Suprapubic skin (tissue), 4 donors: ENCODE results near the gene ZSCAN1. TPM values are rescaled to one million over a fixed set of nuclear protein-coding genes. Genes with fewer than 3 reads are reported as not detected.

Experiments used
- DNase-seq, 2 donors: peaks; one replicate each; pipeline ENCODE4 v3.0.0-alpha.2; 2019; ENCODE audit warnings: low spot score in 2 of 2
- H3K27ac ChIP-seq: fragments of 200-600 bp; sonication (generic); one replicate; pipeline ENCODE4 v1.5.1; 2019
- H3K27me3 ChIP-seq: fragments of 200-600 bp; sonication (generic); one replicate; pipeline ENCODE4 v1.5.1; 2019
- H3K36me3 ChIP-seq: fragments of 200-600 bp; sonication (generic); one replicate; pipeline ENCODE4 v1.5.1; 2019
- H3K4me1 ChIP-seq: fragments of 200-600 bp; sonication (generic); one replicate; pipeline ENCODE4 v1.5.1; 2019
- H3K4me3 ChIP-seq: fragments of 200-600 bp; sonication (generic); one replicate; pipeline ENCODE4 v1.5.1; 2019; ENCODE audit warnings: mild to moderate bottlenecking
- H3K9me3 ChIP-seq: fragments of 200-600 bp; sonication (generic); one replicate; pipeline ENCODE4 v1.5.1; 2019
- CTCF ChIP-seq, 2 donors: fragments of 200-600 bp in 1 of 2; fragments of 450-650 bp in 1 of 2; sonication (generic) in 1 of 2; IDR thresholded peaks; one replicate each; pipeline ENCODE4 v1.5.1; 2016 to 2019; ENCODE audit warnings: antibody characterized with exemption in 2 of 2, mild to moderate bottlenecking in 1 of 2, moderate library complexity in 1 of 2
- EP300 ChIP-seq: sonication (generic); formaldehyde crosslinking; IDR thresholded peaks from one replicate; pipeline ENCODE4 v1.6.1; 2017; ENCODE audit warnings: antibody characterized with exemption
- POLR2A ChIP-seq, 2 donors: fragments of 450-650 bp; IDR thresholded peaks; one replicate each; pipeline ENCODE4 v1.6.1; 2017; ENCODE audit warnings: antibody characterized with exemption in 2 of 2, mild to moderate bottlenecking in 2 of 2, moderate library complexity in 2 of 2
- POLR2AphosphoS5 ChIP-seq, 3 donors: sonication (generic); formaldehyde crosslinking; IDR thresholded peaks; one replicate each; pipeline ENCODE4 v1.6.1; 2017; ENCODE audit warnings: antibody characterized with exemption in 3 of 3
- WGBS: methylation state at CpG from one replicate; pipeline ENCODE4 v1.1.5; 2018; 5-methylcytosine and 5-hydroxymethylcytosine counted together
- total RNA-seq, 4 donors: library from RNA; depleted of rRNA; stranded (reverse); fragments of >200 nt; gene quantifications; one replicate each; pipeline ENCODE4 v1.1.0, GENCODE V29; 2016

ZSCAN1 gene
- total RNA-seq, 4 donors from 2014 or later, result not detected

DNA sequence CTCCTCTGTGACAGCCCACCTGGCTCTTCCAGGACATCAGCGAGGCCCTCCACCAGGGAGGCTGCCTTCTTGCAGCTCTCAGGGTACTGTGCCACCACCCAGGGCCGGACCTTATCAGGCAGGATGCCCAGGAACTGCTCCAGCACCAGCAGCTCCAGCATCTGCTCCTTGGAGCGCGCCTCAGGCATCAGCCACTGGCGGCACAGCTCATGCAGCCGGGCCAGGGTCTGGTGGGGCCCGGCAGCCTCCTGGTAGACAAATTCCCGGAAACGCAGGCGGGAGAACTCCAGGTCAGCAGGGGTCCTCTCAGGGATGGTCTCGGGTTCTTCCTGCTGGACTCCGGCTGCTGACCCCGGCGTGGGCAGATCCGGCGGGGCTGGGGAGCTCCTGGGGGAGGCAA lies 56.0 kb downstream of the ZSCAN1 start:
- peaks cover 44% of the 10 kb centered on the region for H3K36me3 ChIP-seq
- no peaks in the 10 kb centered on the region for H3K27me3 ChIP-seq
- TF ChIP-seq POLR2A (IDR thresholded peaks at IDR 0.05) (no peak), CTCF (IDR thresholded peaks at IDR 0.05) (no peak), POLR2AphosphoS5 (IDR thresholded peaks at IDR 0.05) (no peak), EP300 (no peak)
- WGBS, result 98% methylated on average over 6 of the region's 16 CpGs
- no peak overlapping the region for H3K27ac ChIP-seq
- no peak for DNase-seq
- H3K9me3 ChIP-seq, result peaks cover 44% of the 10 kb centered on the region
- no peak overlapping the region for H3K4me3 ChIP-seq
- no peaks in the 10 kb centered on the region for H3K4me1 ChIP-seq

- Histone ChIP-seq H3K4me1 (no peaks in the 10 kb centered on the region), H3K4me3 (no peak overlapping the region), H3K9me3 (peaks cover 28% of the 10 kb centered on the region), H3K27ac (no peak overlapping the region), H3K36me3 (peaks cover 28% of the 10 kb centered on the region), H3K27me3 (no peaks in the 10 kb centered on the region)
- no peak for DNase-seq
- TF ChIP-seq POLR2AphosphoS5 (IDR thresholded peaks at IDR 0.05) (no peak), CTCF (IDR thresholded peaks at IDR 0.05) (no peak), EP300 (no peak), POLR2A (IDR thresholded peaks at IDR 0.05) (no peak)
- WGBS, result 80% methylated on average over 9 of the region's 11 CpGs
Measured at GRCh38 chr19:58091251-58091995, 57.6 kb downstream of the ZSCAN1 start.

DNA sequence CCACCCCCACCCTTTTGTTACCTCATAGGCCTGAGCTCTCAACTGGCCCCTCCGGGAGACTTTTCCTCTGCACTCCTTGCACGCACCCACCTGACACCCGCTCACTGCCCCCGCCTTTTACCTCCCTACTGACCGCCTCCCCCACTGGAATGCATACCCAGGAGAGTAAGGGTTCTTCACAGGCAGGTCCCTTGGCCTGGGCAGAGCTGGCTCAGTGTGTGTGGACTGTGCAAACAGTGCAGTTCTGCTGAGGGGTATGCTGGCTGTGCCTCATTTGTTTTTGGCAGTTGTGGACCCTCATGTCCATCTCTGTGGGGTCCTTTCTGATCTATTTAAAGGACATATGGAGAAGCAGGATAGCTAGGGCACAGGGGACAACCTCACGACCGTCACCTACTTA lies 59.2 kb downstream of the ZSCAN1 start:
- H3K27me3 ChIP-seq, result no peaks in the 10 kb centered on the region
- 99% methylated on average over 7 of the region's 7 CpGs for WGBS
- TF ChIP-seq EP300, result no peak
- no peak for TF ChIP-seq POLR2A (IDR thresholded peaks at IDR 0.05)
- no peak for TF ChIP-seq POLR2AphosphoS5 (IDR thresholded peaks at IDR 0.05)
- TF ChIP-seq CTCF (IDR thresholded peaks at IDR 0.05), result no peak
- no peak overlapping the region for H3K4me3 ChIP-seq
- peaks cover 14% of the 10 kb centered on the region for H3K36me3 ChIP-seq
- peaks cover 9% of the 10 kb centered on the region for H3K4me1 ChIP-seq
- DNase-seq, result no peak
- no peak overlapping the region for H3K27ac ChIP-seq
- peaks cover 26% of the 10 kb centered on the region for H3K9me3 ChIP-seq

DNA sequence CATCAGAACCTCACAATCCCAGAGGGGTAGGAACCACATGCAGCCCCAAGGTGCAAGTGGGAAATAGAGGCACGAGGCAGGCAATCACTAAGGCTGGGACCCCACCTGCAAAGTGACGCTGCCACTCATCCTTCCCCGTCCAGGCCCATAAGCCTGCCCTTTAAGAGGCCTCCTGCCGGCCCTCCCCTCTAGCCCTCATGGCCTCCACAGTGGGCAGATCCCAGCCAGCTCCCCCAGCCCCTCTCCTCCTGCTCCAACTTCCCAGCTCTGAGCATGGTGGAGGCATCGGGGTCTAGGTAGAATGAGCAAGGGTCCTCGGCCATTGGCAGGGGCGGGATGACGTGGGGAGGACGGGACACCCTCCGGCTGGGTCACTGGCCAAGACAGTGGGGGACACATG lies 61.5 kb downstream of the ZSCAN1 start:
- 96% methylated on average over 4 of the region's 10 CpGs for WGBS
- no peaks in the 10 kb centered on the region for H3K36me3 ChIP-seq
- H3K4me1 ChIP-seq, result peaks cover 15% of the 10 kb centered on the region
- no peak for DNase-seq
- TF ChIP-seq POLR2A (IDR thresholded peaks at IDR 0.05), result no peak
- no peak for TF ChIP-seq POLR2AphosphoS5 (IDR thresholded peaks at IDR 0.05)
- no peak for TF ChIP-seq EP300
- no peak for TF ChIP-seq CTCF (IDR thresholded peaks at IDR 0.05)
- no peak overlapping the region for H3K27ac ChIP-seq
- H3K4me3 ChIP-seq, result no peak overlapping the region
- H3K9me3 ChIP-seq, result peaks cover 13% of the 10 kb centered on the region
- H3K27me3 ChIP-seq, result no peaks in the 10 kb centered on the region

DNA sequence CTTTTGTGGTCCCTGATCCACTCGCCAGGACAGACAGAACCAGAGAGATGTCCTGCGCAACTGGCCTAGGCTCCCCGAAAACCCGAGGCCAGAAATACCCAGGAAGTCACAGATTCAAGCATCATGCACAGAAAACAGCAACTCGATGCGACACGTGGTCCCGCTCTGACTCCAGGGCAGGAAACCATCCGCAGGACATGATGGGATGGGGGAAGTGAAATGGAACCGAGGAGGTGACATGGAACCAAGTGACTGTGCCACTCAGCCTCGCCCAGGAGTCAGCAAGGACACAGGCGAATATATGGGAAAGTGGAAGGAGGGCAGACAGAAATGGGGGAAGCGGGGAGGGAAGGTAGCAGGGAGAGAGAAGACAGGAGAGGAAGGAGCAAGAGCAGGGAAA lies 63.1 kb downstream of the ZSCAN1 start:
- H3K9me3 ChIP-seq, result peaks cover 11% of the 10 kb centered on the region
- WGBS, result 81% methylated on average over 13 of the region's 13 CpGs
- DNase-seq, result no peak
- H3K36me3 ChIP-seq, result no peaks in the 10 kb centered on the region
- TF ChIP-seq CTCF (IDR thresholded peaks at IDR 0.05), result no peak
- TF ChIP-seq POLR2AphosphoS5 (IDR thresholded peaks at IDR 0.05), result no peak
- TF ChIP-seq EP300, result no peak
- TF ChIP-seq POLR2A (IDR thresholded peaks at IDR 0.05), result no peak
- H3K4me3 ChIP-seq, result peak overlapping the region; percentile 83
- peaks cover 15% of the 10 kb centered on the region for H3K4me1 ChIP-seq
- no peaks in the 10 kb centered on the region for H3K27me3 ChIP-seq
- H3K27ac ChIP-seq, result no peak overlapping the region
